GM12878 (cell line): ENCODE data around the gene UBXN10. TPM values are rescaled to one million over a fixed set of nuclear protein-coding genes. Genes with fewer than 3 reads are reported as not detected.

ENCODE experiments used
- ATAC-seq: fragments of 200-7000 bp; cut with Tn5 transposase; 3 replicates; pipeline ENCODE4 v1.9.1; 2020; ENCODE audit warnings: mild to moderate bottlenecking, moderate library complexity
- BruUV-seq: library from RNA; stranded (reverse); fragments of 400-500 nt; replicated peaks from 2 replicates; lab custom pipeline; 2021; lab: Mats Ljungman, UMichigan
- CTCF ChIA-PET: fragments of 300-600 bp; sonication (Branson Sonifier 250); formaldehyde crosslinking; extraction: SDS; loops from one replicate; lab custom pipeline; 2021; ENCODE audit warnings: inconsistent platforms; lab: Yijun Ruan, JAX
- POLR2A ChIA-PET: fragments of 350-600 bp; formaldehyde crosslinking; extraction: SDS; loops from one replicate; lab custom pipeline; 2021; ENCODE audit warnings: inconsistent platforms; lab: Charles Lee
- RAD21 ChIA-PET: fragments of 300-600 bp; sonication (Branson Sonifier 250); formaldehyde crosslinking; loops from one replicate; lab custom pipeline; 2023; ENCODE audit warnings: antibody characterized with exemption; ENCODE audit not compliant: unreplicated experiment; lab: Charles Lee
- SMC1A ChIA-PET: fragments of 300-600 bp; sonication (Branson Sonifier 250); formaldehyde crosslinking; loops from one replicate; lab custom pipeline; 2023; ENCODE audit not compliant: unreplicated experiment, uncharacterized antibody; lab: Charles Lee
- DNase-seq: peaks from one replicate; pipeline ENCODE4 v3.0.0-alpha.2; 2011; ENCODE audit warnings: low read depth, low spot score
- FAIRE-seq: peaks from 3 replicates; lab custom pipeline; 2011; peaks lifted over from hg19 to GRCh38; lab: Jason Lieb, UNC
- H2AFZ ChIP-seq: 2 replicates; pipeline ENCODE4 v1.6.0; 2011; ENCODE audit warnings: low read depth, low read length, control low read depth; ENCODE audit not compliant: control insufficient read depth
- H3K27ac ChIP-seq: 2 replicates; pipeline ENCODE4 v1.5.1; 2011; ENCODE audit warnings: control low read depth; ENCODE audit not compliant: control insufficient read depth, insufficient read depth
- H3K27me3 ChIP-seq, 2 experiments: replicated peaks in 1 of 2; 2 replicates each; pipeline versions ENCODE4 v1.6.0 to v1.6.1; 2011; ENCODE audit warnings: low read length in 1 of 2; ENCODE audit not compliant: control insufficient read depth in 2 of 2, insufficient read depth in 2 of 2
- H3K36me3 ChIP-seq, 2 experiments: 2 replicates each; pipeline ENCODE4 v1.5.1; 2011; ENCODE audit warnings: low read length in 1 of 2; ENCODE audit not compliant: control insufficient read depth in 2 of 2, insufficient read depth in 2 of 2
- H3K4me1 ChIP-seq: 2 replicates; pipeline ENCODE4 v1.6.1; 2011; ENCODE audit warnings: mild to moderate bottlenecking, low read length, moderate library complexity, mixed read lengths; ENCODE audit not compliant: control insufficient read depth, insufficient read depth
- H3K4me2 ChIP-seq: 2 replicates; pipeline ENCODE4 v1.6.0; 2011; ENCODE audit warnings: control low read depth; ENCODE audit not compliant: control insufficient read depth, insufficient read depth
- H3K4me3 ChIP-seq: fragments of 200-600 bp; sonication (generic); 2 replicates; pipeline ENCODE4 v1.5.1; 2016
- H3K79me2 ChIP-seq: 2 replicates; pipeline ENCODE4 v1.6.0; 2011; ENCODE audit warnings: low read length; ENCODE audit not compliant: control insufficient read depth, insufficient read depth
- H3K9ac ChIP-seq: 2 replicates; pipeline ENCODE4 v1.8.0; 2011; ENCODE audit warnings: low read length, control low read depth, mixed read lengths; ENCODE audit not compliant: control insufficient read depth, insufficient read depth
- H3K9me3 ChIP-seq: replicated peaks from 3 replicates; pipeline ENCODE4 v1.5.1; 2011; ENCODE audit warnings: mild to moderate bottlenecking, low read length; ENCODE audit not compliant: control insufficient read depth, insufficient read depth
- H4K20me1 ChIP-seq: 2 replicates; pipeline ENCODE4 v1.6.0; 2011; ENCODE audit not compliant: control insufficient read depth, insufficient read depth
- CUX1 ChIP-seq: IDR thresholded peaks from 2 replicates; pipeline ENCODE4 v1.6.1; 2012; ENCODE audit warnings: improper control_type of control experiment, low read depth, low read length; ENCODE audit not compliant: insufficient replicate concordance
- E2F4 ChIP-seq: IDR thresholded peaks from 2 replicates; pipeline ENCODE4 v1.6.1; 2012; ENCODE audit warnings: low read depth, low read length, improper control_type of control experiment
- ELK1 ChIP-seq: IDR thresholded peaks from 2 replicates; pipeline ENCODE4 v1.6.1; 2012; ENCODE audit warnings: low read depth, low read length, improper control_type of control experiment
- EZH2 ChIP-seq: IDR thresholded peaks from 2 replicates; pipeline ENCODE4 v1.6.1; 2012; ENCODE audit warnings: low read depth, mild to moderate bottlenecking, control low read depth, inconsistent platforms, low read length, borderline replicate concordance; ENCODE audit not compliant: control insufficient read depth
- GATAD2B ChIP-seq: fragments of 450-650 bp; conservative IDR thresholded peaks from 2 replicates; pipeline ENCODE4 v1.6.1; 2017; ENCODE audit warnings: low read depth, mild to moderate bottlenecking, moderate library complexity
- HDAC6 ChIP-seq: fragments of 200-600 bp; sonication (generic); IDR thresholded peaks from one replicate; pipeline ENCODE4 v1.8.0; 2017; ENCODE audit warnings: antibody characterized with exemption; ENCODE audit not compliant: unreplicated experiment
- HDGF ChIP-seq: fragments of 450-650 bp; IDR thresholded peaks from 2 replicates; pipeline ENCODE4 v1.6.1; 2016; ENCODE audit warnings: antibody characterized with exemption
- NR2C2 ChIP-seq: IDR thresholded peaks from 2 replicates; pipeline ENCODE4 v1.6.1; 2011; ENCODE audit warnings: borderline replicate concordance, low read depth; ENCODE audit not compliant: control insufficient read depth, insufficient read length
- POU2F2 ChIP-seq: IDR thresholded peaks from 3 replicates; pipeline ENCODE4 v1.6.1; 2011; ENCODE audit warnings: low read depth, mild to moderate bottlenecking, low read length, borderline replicate concordance
- SKIL ChIP-seq: fragments of 450-650 bp; IDR thresholded peaks from 2 replicates; pipeline ENCODE4 v1.6.1; 2017; ENCODE audit warnings: mild to moderate bottlenecking, low read depth, inconsistent platforms; ENCODE audit not compliant: poor library complexity, severe bottlenecking
- SMAD5 ChIP-seq: IDR thresholded peaks from 2 replicates; pipeline ENCODE4 v1.6.1; 2016; ENCODE audit warnings: antibody characterized with exemption, low read depth
- SUPT20H ChIP-seq: IDR thresholded peaks from 2 replicates; pipeline ENCODE4 v1.6.1; 2011; ENCODE audit warnings: low read depth, mild to moderate bottlenecking, low read length, moderate library complexity, borderline replicate concordance; ENCODE audit not compliant: control insufficient read depth
- WGBS: methylation state at CpG from one replicate; pipeline ENCODE4 v1.1.6; 2016; ENCODE audit warnings: low lambda C conversion rate; ENCODE audit not compliant: insufficient replicate concordance, insufficient coverage; ENCODE audit errors: missing lambda C conversion rate; 5-methylcytosine and 5-hydroxymethylcytosine counted together
- in situ Hi-C: fragments of 300-500 bp; cut with MboI; formaldehyde crosslinking; loops from 9 replicates; pipeline ENCODE4 v1.14.3; 2018; ENCODE audit warnings: mixed read lengths
- intact Hi-C: fragments of 100-400 bp; cut with micrococcal nuclease; formaldehyde crosslinking; loops from one replicate; pipeline ENCODE4 v1.14.2; 2022; ENCODE audit not compliant: unreplicated experiment
- polyA plus RNA-seq, 11 experiments: library from polyadenylated mRNA; depleted of rRNA in 4 of 11; unstranded in 6 of 11; stranded (reverse) in 5 of 11; fragments of >200 nt; fragmentation: Nextera tagmentation in 4 of 11; fragmentation: Illumina TruSeq in 1 of 11; extraction: Ambion mirVana in 4 of 11; extraction: Trizol in 1 of 11; gene quantifications; 1 replicate in 1 of 11; 2 replicates in 10 of 11; pipeline versions ENCODE4 v1.2.1 to v1.2.3, GENCODE V29; 2011 to 2016; ENCODE audit warnings: inconsistent platforms in 2 of 11, missing spikeins in 2 of 11, low read depth in 1 of 11
- total RNA-seq, 4 experiments: library from RNA; depleted of rRNA in 3 of 4; stranded (reverse); fragments of >200 nt in 3 of 4; fragmentation: Illumina TruSeq in 1 of 4; extraction: Trizol in 1 of 4; gene quantifications; 2 replicates each; pipeline versions ENCODE4 v1.2.1 to v1.2.3, GENCODE V29; 2013 to 2021

The UBXN10 gene
- total and polyA plus RNA-seq, 10 of the 15 experiments (the other 5 are each of a cell fraction or from before 2014, with no cell fraction given), result 0.03 to 0.15 (median 0.06) TPM; not detected in 7

- TF ChIP-seq CUX1, result no peak
These were observed 41.8 kb downstream of the UBXN10 start (continued) for GRCh38 chr1:20227704-20228103.

- ATAC-seq (no peak), FAIRE-seq (no peak), DNase-seq (no peak)
- in situ Hi-C loops (no loop called here), intact Hi-C loops (no loop called here)
- H3K4me3 ChIP-seq, result no peak overlapping the region
- H3K4me2 ChIP-seq, result no peak overlapping the region
- BruUV-seq, result no TSS peak
- no peaks in the 10 kb centered on the region for H4K20me1 ChIP-seq
- no peaks in the 10 kb centered on the region for H3K9me3 ChIP-seq
- ChIA-PET CTCF (interaction anchor here (1.1 to 2.7 kb wide), 3 partner anchors 11 to 32 kb away, joined by 4 to 13 read pairs (median 4); no protein-coding TSS in a partner anchor), SMC1A (no interaction called here), RAD21 (no interaction called here), POLR2A (no interaction called here)
- H3K36me3 ChIP-seq, result no peaks in the 10 kb centered on the region
- no peaks in the 10 kb centered on the region for H3K79me2 ChIP-seq
- no peaks in the 10 kb centered on the region for H3K4me1 ChIP-seq
- TF ChIP-seq GATAD2B, result no peak
- no peak for TF ChIP-seq HDAC6
- no peak for TF ChIP-seq NR2C2
- no peak for TF ChIP-seq POU2F2
- no peak for TF ChIP-seq E2F4
- no peak for TF ChIP-seq EZH2
- TF ChIP-seq SMAD5, result no peak
- TF ChIP-seq SKIL, result no peak
- no peak for TF ChIP-seq HDGF
- TF ChIP-seq ELK1, result no peak
- TF ChIP-seq SUPT20H, result no peak
- WGBS, result 68% methylated on average over 11 of the region's 11 CpGs
- no peak overlapping the region for H2AFZ ChIP-seq
- H3K27me3 ChIP-seq, result peaks cover 1 to 3% of the 10 kb centered on the region in 2 experiments; a peak in 2 of 4 replicates
- H3K27ac ChIP-seq, result no peak overlapping the region
- H3K9ac ChIP-seq, result no peak overlapping the region
These were observed 42.5 kb downstream of the UBXN10 start for GRCh38 chr1:20228314-20228825.
